CD4-positive, alpha-beta T cell treated with Interferon alpha-2 for 1 hour (primary cell): ENCODE results near the gene ELMOD1.
"Not testable (repeated sequence)": the region's sequence is repeated elsewhere in the genome, so short reads cannot be mapped to it uniquely, and the experiment has no call there.

Experiments
- DNase-seq, 2 donors: peaks; one replicate each; pipeline ENCODE4 v3.0.0-alpha.2; 2020 to 2022

ELMOD1 gene

DNA sequence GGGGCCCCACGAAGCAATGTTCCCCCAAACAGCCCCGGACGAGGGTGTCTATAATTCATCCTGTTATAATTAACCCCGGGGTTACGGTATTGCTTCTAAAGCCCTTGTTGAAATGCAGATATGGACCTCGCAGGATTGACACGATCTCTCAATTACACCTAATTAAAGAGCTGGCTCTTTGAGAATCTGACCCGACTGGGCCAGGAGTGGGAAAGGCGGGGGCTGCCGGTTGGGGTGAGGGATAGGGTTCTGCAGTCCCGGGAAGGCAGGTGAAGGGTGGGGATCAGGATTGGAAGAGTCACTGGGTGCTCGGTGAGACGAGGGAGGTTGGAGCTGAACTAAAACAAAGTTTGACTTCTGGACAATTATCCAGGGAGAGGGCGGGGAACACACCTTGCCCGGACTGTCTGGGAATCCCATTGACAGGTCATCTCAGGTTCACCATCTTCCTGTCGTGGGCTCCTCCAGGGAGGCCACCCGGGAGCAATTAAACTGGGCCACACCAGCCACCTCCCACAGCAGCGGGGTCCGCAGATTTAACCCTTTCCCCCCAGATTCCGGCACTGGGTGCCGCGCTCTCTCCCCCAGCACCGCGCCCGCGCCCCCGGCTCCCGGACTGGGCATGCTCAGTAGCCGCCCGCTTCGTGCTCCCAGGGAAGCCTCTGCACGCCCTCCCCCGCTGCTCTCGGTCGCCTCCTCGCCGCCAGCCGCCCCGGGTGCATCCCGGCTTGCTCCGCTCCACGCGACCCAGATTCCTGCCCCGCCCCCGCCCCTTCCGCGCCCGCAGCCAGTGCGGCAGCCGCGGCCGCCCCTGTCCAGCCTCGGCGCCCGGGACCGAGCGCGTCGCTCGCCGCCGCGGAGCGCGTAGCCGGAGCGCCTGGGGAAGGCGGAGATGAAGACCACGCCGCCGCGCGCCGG, at the start of gene ELMOD1:
ELMOD1 (plus strand) TSS at position 688 of the 918 bp plus-strand sequence. CDS start 27,043 bp downstream, outside the sequence.
- DNase-seq: peak in 1 of 2 donors; percentile 30

DNA sequence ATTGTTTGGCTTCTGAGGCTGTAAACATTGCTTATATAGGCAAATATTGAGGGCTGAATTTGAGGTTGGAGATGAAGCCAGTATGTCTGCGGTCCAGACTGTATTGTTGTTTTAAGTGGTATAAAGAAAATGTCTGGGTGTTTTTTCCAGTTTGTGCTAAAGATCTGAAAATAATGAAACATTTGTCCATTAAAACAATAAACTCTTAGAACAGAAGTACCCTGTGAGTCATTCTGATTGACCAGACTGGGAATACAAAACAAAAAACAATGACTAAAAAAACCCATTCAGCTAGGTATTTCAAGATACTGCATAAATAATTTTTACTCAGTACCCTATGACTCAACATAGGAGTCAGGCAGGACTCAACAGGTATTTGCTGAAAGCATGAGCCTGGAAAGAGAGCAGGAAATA, 45.8 kb upstream of the ELMOD1 start:
- no peak for DNase-seq

DNA sequence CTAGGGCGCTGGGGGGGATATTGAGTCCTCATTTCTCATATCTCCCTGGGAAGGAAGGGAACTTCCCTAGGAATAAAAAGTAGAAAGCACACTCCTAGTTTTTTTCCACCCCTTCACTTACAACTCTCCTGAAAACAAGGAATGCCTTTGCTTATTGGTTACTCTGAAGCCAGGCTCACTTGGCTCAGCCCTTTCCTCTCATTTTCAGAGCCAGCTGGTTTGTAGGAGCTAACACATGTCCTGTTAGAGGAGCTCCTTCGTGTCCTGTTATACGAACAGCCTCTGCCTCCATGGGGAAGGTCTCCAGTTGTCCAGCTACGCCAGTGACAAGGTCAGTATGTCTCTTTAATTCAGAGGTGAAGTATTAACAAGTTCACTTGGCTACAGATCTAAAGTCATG, 43.0 kb upstream of the ELMOD1 start:
- no peak for DNase-seq

DNA sequence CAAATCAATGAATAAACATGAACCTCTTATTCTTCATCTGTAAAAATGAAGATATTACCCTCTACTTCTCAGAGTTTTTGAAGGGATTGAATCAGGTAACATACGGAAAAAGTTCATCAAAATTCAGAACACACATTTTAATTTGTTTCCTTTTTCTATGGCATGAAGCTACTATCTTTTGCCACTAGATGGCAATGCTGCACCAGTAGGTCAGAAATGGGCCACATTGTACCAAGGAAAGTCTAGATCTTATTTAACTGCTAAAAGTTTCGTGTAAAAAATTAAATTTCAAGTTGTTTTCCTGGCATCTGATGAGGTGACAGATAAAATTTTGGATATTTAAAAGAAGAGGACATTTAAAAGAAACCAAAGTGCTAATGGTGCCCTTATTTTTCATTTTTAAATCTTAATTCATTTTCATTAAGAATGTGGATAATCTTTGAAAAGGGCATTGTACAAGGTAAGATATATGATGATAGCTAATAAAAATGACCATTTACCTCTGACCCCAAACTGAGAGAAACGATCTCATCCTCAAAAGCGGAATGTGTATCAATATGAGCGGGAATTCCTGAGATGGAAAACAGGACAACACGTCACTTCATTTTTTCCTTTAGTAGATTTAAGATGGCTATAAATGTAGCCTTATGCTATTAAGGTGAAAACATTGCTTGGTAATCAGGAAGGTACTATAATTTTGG, 41.5 kb upstream of the ELMOD1 start:
- peak in 1 of 2 donors; percentile 59 for DNase-seq

DNA sequence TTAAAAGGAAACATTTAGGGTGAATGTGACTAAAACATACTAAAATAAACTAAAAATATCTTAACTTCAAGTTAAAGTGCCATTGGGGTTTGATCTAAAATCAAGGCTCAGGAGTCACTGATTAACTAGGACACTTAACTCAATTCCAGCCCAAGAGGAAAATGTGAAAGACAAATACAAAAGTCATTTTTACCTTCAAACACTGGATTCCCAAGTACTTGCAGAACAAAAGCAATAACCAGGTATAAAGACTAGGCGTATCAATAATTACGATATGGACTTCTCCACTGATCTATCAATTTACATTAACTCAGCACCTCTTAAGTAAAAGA, 41.0 kb upstream of the ELMOD1 start:
- no peak for DNase-seq

DNA sequence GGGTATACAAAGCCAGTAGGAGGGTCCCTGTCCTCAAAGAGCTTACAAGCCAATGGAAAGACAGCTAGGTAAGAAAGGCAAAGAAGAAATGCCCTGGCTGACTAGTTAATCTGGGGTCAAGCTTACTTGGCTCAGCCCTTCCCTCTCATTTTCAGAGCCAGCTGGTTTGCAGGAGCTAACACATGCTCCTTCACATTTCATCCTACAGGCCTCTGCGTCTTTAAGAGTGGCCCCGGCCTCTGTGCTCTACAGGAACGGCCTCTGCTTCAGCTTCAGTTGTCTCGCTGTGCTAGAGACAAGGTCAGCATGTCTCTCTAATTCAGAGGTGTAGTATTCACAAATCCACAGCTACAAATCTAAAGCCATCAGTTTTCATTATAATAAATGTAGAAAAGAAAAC, 40.6 kb upstream of the ELMOD1 start:
- DNase-seq: no peak

DNA sequence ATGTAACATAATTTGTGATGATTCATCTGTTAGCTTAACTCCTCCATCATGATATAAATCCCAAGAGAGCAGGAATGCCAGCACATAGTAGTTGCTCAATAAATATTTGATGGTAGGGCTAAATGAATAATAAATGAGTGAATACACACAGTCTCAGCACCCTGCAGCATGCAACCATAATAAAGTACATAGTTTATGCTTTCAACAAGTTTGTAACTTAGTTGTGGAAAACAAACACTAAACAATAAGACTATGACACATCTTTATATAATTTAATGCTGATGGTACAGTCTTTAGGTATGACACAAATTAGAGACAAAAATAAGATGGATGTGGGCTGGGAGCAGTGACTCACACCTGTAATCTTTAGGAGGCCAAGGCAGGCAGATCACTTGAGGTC, 29.3 kb upstream of the ELMOD1 start:
- DNase-seq: no peak

DNA sequence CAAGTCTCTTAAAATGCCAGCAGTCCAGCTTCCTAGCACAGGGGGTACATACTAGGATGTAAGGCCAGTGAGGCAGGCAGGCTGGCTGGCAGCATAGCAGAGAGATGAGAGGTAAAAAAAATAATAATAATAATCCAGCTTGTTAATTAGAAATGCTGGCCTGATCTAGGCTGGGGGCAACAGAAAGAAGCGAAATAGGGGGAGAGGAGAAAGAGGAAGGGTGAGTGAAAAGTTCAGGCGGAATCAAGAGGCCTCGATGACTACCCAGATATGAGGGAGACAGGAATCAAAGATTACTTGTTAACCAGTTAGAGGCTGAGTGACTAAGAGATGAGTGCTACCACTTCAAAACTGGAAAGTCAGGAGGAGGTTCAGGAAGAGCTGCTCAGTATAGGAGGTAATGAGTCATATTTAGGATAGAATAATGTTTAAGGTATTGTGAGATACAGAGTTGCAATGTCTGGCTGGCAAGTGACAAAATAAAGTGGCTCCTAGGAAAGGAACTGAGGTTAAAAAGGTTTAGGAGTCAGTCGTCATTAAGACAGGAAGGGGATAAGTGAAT, 28.2 kb upstream of the ELMOD1 start:
- DNase-seq: no peak

DNA sequence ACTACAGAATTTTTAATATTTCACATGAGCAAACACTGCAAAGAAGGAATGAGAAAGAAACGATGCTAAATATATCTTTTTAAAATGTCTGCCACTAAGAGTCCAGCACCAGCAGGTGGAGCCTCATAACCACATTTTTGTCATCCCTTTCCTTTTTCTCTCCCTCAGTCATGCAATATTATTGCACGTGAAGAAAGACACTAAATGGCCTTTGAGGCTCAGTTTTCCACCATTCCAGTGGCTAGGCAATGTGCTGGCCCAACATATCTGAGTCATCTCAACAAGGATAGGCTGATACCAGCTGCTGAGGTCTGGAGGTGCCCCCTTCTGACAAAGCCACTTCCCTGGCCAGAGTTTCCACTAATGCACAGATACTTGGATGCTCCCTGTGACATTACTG, 27.2 kb upstream of the ELMOD1 start:
- peak; percentile 27 to 56 for DNase-seq

DNA sequence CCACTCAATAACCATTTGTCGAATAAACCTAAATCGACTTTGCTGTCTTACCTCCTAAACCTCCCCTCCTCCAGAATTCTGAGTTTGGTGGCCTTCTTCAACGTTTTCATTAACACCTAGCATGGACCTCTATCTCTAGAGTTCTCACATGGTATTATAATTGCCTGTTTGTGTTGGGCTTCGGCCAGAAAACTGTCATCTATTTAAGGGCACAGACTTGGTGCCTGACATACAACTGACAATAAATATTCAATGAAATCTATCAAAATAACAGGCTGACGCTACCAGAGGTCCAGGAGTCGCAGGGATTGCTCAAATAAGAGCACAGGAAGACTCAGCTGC, 26.1 kb upstream of the ELMOD1 start:
- DNase-seq: no peak

DNA sequence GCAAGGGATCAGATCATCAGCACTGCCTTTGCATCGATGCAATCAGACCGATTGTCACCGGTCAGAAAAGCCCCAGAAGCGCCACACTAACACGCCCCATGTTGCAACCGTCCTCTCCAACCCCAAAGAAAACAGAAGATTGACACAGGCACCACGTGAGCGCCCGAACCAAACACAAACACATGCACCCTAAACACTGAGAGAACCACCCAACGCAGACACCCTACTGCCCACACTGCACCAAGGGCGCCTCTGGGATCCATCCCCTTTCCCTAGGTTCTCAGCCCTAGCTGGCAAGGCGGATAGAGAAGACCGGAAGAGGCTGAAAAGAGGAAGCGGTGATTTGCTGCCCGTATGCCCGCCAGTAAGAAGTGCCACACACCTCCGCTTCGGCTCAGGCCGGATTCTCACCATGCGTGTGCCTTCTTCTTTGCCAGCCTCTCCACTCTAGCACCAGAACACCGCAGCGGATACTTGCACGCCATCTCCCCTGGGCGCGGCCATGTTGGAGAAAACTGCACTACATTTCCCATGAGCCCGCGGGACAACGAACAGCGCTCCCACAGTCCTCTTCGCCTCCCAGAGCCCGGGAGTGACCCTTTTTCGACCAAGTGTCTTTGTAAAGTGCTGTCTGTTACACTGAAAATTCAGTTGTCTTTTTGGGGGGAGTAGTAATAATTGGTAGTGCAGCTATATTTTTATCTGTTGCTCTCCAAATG, 25.6 kb upstream of the ELMOD1 start, which contains the start of gene ALKBH8:
ALKBH8 (minus strand) TSS at position 517 of the 719 bp plus-strand sequence. CDS start 4,842 bp downstream, outside the sequence.
- peak; percentile 72 to 82 for DNase-seq

DNA sequence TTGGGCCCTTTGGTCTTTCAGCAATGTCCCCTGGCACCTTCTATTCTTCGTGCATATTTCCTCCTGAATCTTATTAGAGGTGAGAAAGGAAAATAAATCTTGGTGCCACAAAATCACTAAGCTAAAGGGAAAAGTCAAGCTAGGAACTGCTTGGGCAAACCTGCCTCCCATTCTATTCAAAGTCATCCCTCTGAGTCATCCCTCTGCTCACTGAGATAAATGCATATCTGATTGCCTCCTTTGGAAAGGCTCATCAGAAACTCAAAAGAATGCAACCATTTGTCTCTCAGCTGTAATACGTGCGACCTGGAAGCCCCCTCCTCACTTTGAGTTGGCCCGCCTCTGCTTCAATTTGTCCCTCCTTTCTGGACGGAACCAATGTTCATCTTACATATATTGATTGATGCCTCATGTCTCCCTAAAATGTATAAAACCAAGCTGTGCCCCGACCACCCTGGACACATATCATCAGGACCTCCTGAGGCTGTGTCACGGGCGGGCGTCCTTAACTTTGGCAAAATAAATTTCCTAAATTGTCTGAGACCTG, 24.9 kb upstream of the ELMOD1 start:
- not testable (repeated sequence) for DNase-seq

DNA sequence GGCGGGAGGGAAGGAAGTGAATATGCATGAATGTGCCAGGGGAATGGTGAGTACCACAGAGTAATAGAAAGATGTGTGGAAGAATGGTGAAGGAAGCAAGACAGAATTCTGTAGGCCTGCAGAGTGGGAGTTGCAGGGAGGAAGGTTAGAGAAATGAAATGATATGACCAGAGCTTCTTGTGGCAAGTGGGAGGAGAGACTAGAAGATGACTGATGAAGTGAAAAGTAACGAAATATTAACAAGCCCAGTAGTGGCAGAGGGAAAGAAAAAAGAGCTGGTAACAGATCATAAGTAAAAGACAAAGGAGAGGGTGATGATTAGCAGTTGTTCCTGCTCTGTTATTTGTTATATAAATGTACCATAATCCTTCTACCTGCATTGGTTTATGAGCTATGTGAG, 24.4 kb upstream of the ELMOD1 start:
- DNase-seq: no peak

DNA sequence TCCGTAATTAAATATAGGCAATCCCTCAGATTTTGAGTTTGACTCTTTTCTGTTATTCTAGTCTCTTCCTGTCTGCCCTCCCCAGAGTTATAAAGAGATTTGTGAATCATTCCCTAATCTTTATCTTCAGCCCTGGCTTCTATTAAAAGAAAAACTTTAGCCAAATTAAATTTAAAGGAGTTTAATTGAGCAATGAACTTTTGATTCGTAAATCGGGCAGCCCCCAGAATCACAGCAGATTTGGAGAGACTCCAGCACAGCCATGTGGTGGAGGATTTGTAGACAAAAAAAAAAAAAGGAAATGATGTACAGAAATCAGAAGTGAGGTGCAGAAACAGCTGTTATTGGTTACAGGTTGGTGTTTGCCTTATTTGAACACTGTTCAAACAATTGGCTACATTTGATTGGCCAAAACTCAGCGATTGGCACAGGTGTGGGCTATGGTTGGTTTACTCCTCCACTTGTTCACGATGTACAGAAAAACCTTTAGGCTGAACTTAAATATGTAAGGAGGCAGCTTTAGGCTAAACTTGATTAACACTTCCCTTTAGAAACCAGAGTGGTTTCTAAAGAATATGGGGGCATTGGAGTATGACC, 23.1 kb upstream of the ELMOD1 start:
- DNase-seq: no peak

DNA sequence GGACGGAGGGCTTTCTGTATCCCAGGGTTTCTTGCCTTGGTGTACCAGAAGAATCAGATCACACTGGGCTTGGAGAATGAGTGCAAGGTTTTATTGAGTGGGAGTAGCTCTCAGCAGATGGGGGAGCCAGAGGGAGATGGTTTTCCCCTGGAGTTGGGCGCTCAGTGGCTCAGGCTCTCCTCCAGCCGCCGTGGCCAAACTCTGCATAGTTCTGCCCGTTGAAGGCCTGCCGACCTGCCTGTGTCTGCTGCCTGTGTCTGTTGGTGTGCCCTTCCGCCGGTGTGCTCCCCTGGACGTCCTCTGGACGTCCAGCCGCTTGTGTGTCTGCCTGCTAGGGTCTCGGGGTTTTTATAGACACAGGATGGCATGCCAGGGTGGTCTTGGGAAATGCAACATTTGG, 20.9 kb upstream of the ELMOD1 start:
- no peak for DNase-seq

DNA sequence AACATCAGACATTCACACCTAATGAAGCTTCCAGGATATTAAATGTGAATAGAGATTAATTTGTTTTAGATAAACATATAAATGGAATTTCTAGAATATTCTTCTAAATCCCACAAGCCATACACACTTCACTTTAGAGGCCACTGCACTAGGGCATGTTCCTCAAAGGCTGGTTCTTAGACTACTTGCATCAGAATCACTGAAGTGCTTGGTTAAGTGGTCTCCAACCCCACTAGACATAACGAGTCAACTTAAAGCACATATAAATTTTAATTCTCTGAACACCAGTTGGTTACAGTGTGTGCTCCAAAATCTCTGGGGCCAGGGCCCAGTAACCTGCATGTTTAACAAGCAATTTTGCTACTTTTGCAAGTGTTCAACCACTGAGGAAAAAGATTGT, 17.5 kb upstream of the ELMOD1 start:
- DNase-seq: no peak

DNA sequence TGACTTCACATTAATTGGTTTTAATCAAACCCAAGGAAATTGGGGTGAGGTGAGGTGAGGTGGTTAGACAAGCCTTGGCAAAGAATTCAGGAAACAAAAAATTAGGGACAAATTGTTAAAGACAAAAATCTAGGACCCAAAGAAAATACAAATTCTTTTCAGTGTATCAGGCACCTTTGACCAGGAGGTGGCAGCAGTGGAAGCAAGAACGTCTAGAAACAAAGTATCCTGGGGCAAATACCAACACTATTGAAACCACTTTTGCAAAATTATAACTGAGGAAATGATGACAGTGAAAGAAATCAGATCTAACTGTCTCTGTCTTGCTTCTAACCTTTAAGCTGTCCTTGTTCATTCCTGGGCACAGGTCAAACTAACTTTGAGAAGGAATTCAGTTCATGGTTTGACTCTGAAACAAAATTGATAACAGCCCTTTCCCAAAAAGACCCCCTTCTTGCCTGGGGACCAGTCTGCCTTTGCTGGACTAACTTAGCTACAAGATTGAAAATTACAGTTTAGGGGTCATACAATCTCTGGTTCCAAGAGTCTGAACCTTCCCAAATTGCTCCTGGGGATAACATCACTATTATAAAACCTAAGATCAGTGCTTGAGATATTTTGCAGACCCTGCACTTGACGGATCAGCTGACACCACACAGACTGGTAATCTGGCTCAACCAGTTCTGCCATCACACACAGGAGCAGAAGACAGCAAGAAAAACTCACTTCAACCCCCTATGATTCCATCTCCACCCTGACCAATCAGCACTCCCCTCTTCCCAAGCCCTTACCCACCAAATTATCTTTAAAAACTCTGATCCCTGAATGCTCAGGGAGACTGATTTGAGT, 14.2 kb upstream of the ELMOD1 start:
- DNase-seq: peak in 1 of 2 donors; percentile 53

DNA sequence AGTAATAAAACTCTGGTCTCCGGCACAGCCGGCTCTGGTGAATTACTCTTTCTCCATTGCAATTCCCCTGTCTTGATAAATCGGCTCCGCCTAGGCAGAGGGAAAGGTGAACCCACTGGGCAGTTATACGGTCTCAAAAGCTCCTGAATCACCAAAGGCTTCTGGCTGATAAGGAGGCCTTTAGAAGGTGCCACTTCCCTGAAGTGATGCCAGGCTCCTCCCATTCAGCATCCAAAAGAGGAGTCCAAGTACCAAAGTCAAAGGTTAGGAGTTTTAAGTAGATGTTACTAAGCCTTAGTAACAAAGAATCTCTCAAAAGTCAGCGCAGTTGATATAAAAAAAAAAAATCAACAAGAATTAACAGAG, 13.6 kb upstream of the ELMOD1 start:
- no peak for DNase-seq

DNA sequence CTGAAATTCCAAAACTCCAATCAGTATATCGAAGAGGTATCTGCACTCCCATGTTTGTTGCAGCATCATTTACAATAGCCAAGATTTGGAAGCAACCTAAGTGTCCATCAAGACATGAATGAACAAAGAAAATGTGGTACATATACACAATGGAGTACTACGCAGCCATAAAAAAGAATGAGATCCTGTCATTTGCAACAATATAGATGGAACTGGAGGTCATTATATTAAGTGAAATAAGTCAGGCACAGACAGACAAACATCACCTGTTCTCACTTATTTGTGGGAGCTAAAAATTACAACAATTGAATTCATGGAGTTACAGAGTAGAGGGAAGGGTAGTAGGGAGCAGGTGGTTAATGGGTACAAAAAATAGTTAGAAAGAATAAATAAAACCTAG, 11.8 kb upstream of the ELMOD1 start:
- DNase-seq: not testable (repeated sequence)

DNA sequence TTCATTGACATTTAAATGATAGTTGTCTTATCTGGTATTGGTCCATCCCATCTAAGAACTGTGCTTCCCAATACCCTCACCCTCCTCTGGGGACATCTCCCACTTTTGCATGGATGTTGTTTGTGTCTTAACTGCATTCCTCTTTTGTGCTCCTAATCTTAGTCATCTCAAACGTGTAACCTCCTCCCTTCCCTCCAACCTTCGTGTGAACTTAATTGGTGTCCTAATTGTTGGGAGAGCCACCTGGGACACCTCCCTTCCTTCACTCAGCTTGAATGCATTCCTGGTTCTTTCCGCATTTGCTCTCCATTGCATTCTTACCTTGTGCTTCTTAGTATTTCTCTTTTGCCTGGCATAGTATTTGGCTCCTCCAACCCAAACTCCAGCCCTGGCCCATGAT, 9.8 kb upstream of the ELMOD1 start:
- DNase-seq: no peak

DNA sequence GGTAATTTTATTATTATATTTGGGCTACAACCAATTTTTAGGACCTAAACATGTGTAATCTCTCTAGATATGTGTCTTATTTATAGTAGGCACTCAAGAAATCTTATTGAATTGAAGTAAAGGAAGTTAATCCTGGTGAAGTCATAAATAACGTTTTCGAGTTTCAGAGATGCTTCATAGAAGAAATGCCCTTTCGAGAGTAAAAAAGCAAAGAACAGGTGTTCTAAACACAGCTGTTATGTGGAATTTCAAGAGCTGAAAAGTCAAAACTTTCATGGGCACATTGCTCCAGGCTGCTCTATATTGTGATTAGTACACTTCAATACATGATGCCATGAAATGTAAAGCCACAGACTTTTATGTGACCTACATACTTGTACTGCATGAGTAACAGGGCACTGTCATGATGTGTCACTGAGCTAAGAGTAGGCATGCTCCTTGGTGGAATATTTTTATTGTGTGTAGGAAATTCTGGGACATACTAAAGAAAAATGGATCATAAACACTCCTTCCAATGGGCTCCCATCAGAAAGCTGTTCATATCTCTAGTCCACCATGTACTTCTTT, 7.2 kb upstream of the ELMOD1 start:
- DNase-seq: no peak
